OCI-LY3 (cell line): Measurements from ENCODE around the gene PAK2.

Source experiments
- H2AFZ ChIP-seq: fragments of 200-600, 300-600 bp; shearing (Covaris generic); 2 replicates; pipeline ENCODE4 v1.6.0; 2014; ENCODE audit warnings: antibody characterized with exemption, low read depth, low read length
- H3K27ac ChIP-seq: fragments of 200-600, 300-600 bp; sonication (generic); 2 replicates; pipeline ENCODE4 v1.5.1; 2014; ENCODE audit warnings: mild to moderate bottlenecking, low read length, moderate library complexity, mixed read lengths
- H3K27me3 ChIP-seq: fragments of 200-600, 300-600 bp; sonication (generic); 2 replicates; pipeline ENCODE4 v1.6.1; 2014; ENCODE audit warnings: low read depth, low read length, mixed read lengths
- H3K36me3 ChIP-seq: fragments of 200-600, 300-600 bp; sonication (generic); replicated peaks from 2 replicates; pipeline ENCODE3; 2014; ENCODE audit warnings: low read depth, low read length, mixed read lengths
- H3K4me1 ChIP-seq: fragments of 300-600, 200-600 bp; sonication (generic); 2 replicates; pipeline ENCODE4 v1.6.1; 2014; ENCODE audit warnings: low read length, mixed read lengths
- H3K4me2 ChIP-seq: fragments of 200-600, 300-600 bp; sonication (generic); 2 replicates; pipeline ENCODE4 v1.6.1; 2014; ENCODE audit warnings: low read length, mixed read lengths
- H3K4me3 ChIP-seq: fragments of 300-600, 200-600 bp; sonication (generic); 2 replicates; pipeline ENCODE4 v1.5.1; 2014; ENCODE audit warnings: antibody characterized with exemption, mild to moderate bottlenecking, low read length, moderate library complexity
- H3K79me2 ChIP-seq: fragments of 300-600, 200-600 bp; shearing (Covaris generic); 2 replicates; pipeline ENCODE4 v1.6.1; 2014; ENCODE audit warnings: mild to moderate bottlenecking, low read length, mixed read lengths
- H3K9ac ChIP-seq: fragments of 300-600, 200-600 bp; shearing (Covaris generic); 2 replicates; pipeline ENCODE4 v1.6.0; 2014; ENCODE audit warnings: mild to moderate bottlenecking, low read length, moderate library complexity
- H3K9me3 ChIP-seq: fragments of 200-600, 300-600 bp; shearing (Covaris generic); 2 replicates; pipeline ENCODE4 v1.6.1; 2014; ENCODE audit warnings: low read length, mixed read lengths; ENCODE audit not compliant: insufficient read depth
- H4K20me1 ChIP-seq: fragments of 200-600, 300-600 bp; sonication (generic); 2 replicates; pipeline ENCODE4 v1.6.1; 2016; ENCODE audit warnings: low read length, mixed read lengths; ENCODE audit not compliant: insufficient read depth
- EZH2phosphoT487 ChIP-seq: fragments of 200-600 bp; shearing (Covaris generic); IDR thresholded peaks from 2 replicates; pipeline ENCODE4 v1.6.1; 2018; ENCODE audit warnings: antibody characterized with exemption, mixed run types, low read depth
- TF ChIP-seq, protein P1 (sequence below): fragments of 200-600, 300-600 bp; sonication (generic); IDR thresholded peaks from 2 replicates; pipeline ENCODE4 v1.5.1; 2014; ENCODE audit warnings: antibody characterized with exemption, low read length, low read depth

Gene PAK2

DNA sequence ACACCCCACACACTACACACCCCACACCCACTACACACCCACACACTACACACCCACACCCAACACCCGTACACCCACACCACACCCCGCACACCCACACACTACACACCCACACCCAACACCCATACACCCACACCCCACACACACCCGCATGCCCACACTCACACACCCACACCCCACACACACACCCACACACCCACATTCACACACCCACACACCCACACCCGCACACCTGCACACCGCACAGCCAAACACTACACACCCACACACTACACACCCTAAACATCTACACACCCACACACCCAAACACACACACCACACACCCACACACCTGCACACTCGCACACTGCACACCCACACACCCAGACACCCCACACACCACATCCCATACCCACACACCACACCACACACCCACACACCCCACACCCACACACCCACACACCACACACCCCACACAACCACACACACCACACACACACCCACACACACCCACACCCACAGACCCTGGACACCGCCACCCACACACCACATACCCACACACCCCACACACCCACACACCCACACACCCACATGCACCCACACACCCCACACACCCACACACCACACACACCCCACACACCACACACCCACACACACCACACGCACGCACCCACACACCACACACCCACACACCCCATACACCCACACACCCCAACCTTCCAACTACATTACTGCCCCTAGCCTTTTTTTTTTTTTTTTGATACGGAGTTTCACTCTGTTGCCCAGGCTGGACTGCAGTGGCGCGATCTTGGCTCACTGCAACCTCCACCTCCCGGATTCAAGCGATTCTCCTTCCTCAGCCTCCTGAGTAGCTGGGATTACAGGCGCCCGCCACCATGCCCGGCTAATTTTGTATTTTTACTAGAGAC lies 44.5 kb upstream of the PAK2 start:
- Histone ChIP-seq H3K4me1 (no peaks in the 10 kb centered on the region), H3K9me3 (no peaks in the 10 kb centered on the region), H3K27me3 (no peaks in the 10 kb centered on the region), H3K9ac (no peak overlapping the region), H2AFZ (no peak overlapping the region), H4K20me1 (no peaks in the 10 kb centered on the region), H3K27ac (no peak overlapping the region), H3K4me3 (no peak overlapping the region), H3K79me2 (no peaks in the 10 kb centered on the region), H3K36me3 (peaks cover 4% of the 10 kb centered on the region), H3K4me2 (no peak overlapping the region)
- no peak for TF ChIP-seq EZH2phosphoT487
- TF ChIP-seq, protein P1, sequence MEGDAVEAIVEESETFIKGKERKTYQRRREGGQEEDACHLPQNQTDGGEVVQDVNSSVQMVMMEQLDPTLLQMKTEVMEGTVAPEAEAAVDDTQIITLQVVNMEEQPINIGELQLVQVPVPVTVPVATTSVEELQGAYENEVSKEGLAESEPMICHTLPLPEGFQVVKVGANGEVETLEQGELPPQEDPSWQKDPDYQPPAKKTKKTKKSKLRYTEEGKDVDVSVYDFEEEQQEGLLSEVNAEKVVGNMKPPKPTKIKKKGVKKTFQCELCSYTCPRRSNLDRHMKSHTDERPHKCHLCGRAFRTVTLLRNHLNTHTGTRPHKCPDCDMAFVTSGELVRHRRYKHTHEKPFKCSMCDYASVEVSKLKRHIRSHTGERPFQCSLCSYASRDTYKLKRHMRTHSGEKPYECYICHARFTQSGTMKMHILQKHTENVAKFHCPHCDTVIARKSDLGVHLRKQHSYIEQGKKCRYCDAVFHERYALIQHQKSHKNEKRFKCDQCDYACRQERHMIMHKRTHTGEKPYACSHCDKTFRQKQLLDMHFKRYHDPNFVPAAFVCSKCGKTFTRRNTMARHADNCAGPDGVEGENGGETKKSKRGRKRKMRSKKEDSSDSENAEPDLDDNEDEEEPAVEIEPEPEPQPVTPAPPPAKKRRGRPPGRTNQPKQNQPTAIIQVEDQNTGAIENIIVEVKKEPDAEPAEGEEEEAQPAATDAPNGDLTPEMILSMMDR = no peak

DNA sequence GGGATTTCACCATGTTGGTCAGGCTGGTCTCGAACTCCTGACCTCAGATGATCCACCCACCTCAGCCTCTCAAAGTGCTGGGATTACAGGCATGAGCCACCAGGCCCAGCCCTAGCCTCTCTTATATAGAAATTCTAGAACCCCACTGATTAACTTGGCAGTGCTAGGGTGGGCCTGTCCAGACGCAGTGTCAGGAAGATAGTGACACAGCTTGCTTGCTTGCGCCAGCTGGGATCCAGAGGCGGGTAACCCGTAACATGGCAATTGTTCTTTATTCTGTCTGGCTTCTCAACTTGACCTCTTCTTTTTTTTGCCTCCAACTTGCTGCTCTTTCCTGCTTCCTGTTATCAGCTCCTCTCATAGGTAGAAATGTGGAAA lies 43.8 kb upstream of the PAK2 start:
- Histone ChIP-seq H4K20me1 (no peaks in the 10 kb centered on the region), H3K4me1 (no peaks in the 10 kb centered on the region), H3K27me3 (no peaks in the 10 kb centered on the region), H3K79me2 (no peaks in the 10 kb centered on the region), H2AFZ (no peak overlapping the region), H3K36me3 (peaks cover 4% of the 10 kb centered on the region), H3K9ac (no peak overlapping the region), H3K4me2 (no peak overlapping the region), H3K27ac (no peak overlapping the region), H3K4me3 (no peak overlapping the region), H3K9me3 (no peaks in the 10 kb centered on the region)
- TF ChIP-seq, protein P1 = no peak
- TF ChIP-seq EZH2phosphoT487 = no peak

- Histone ChIP-seq H3K4me2 (no peak overlapping the region), H3K27me3 (no peaks in the 10 kb centered on the region), H3K27ac (no peak overlapping the region), H2AFZ (no peak overlapping the region), H3K9me3 (no peaks in the 10 kb centered on the region), H4K20me1 (no peaks in the 10 kb centered on the region), H3K4me3 (no peak overlapping the region), H3K36me3 (peaks cover 4% of the 10 kb centered on the region), H3K4me1 (no peaks in the 10 kb centered on the region), H3K79me2 (no peaks in the 10 kb centered on the region), H3K9ac (no peak overlapping the region)
- no peak for TF ChIP-seq EZH2phosphoT487
These were observed 42.4 kb upstream of the PAK2 start for GRCh38 chr3:196697270-196697669.

DNA sequence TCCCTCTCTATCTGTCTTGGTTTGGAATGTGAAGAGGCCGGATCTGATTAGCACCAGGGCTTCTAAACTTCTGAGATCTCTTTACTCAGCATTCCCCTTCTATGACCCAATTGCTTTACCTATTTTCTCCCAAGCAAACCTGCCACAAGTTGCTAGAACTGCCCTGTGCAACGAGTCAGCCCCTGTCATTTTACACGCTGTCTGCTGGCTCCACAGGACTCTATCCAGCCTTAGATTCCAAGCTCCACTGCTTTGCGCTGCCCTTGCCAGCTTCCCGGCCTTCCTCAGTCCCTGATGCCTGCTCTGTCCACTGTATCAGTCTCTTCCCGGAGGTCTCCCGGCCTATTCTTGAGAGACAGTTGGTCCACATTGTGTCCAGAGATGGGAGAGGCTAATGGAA lies 39.9 kb upstream of the PAK2 start:
- H3K27me3 ChIP-seq = no peaks in the 10 kb centered on the region
- H3K4me2 ChIP-seq = no peak overlapping the region
- H3K4me1 ChIP-seq = no peaks in the 10 kb centered on the region
- no peaks in the 10 kb centered on the region for H3K79me2 ChIP-seq
- no peaks in the 10 kb centered on the region; the same call in 1 of the 2 replicates for H4K20me1 ChIP-seq
- H3K27ac ChIP-seq = no peak overlapping the region
- peaks cover 4% of the 10 kb centered on the region for H3K36me3 ChIP-seq
- H2AFZ ChIP-seq = no peak overlapping the region
- no peaks in the 10 kb centered on the region for H3K9me3 ChIP-seq
- no peak overlapping the region for H3K9ac ChIP-seq
- no peak for TF ChIP-seq EZH2phosphoT487
- TF ChIP-seq, protein P1 = no peak
- H3K4me3 ChIP-seq = no peak overlapping the region
